Measurements from ENCODE around the gene GJC1. TPM values are rescaled to one million over a fixed set of nuclear protein-coding genes. Genes with fewer than 3 reads are reported as not detected.

The GJC1 gene
- total RNA-seq, 2 donors from 2014 or later, result 25.8 to 41.8 TPM

GRCh38 chr17:44844390-44844830 is 14.3 kb upstream of the GJC1 start:
- no peak overlapping the region for H3K27ac ChIP-seq
- no peak for DNase-seq (ENCODE audit: low spot score)
- TF ChIP-seq, protein P1, sequence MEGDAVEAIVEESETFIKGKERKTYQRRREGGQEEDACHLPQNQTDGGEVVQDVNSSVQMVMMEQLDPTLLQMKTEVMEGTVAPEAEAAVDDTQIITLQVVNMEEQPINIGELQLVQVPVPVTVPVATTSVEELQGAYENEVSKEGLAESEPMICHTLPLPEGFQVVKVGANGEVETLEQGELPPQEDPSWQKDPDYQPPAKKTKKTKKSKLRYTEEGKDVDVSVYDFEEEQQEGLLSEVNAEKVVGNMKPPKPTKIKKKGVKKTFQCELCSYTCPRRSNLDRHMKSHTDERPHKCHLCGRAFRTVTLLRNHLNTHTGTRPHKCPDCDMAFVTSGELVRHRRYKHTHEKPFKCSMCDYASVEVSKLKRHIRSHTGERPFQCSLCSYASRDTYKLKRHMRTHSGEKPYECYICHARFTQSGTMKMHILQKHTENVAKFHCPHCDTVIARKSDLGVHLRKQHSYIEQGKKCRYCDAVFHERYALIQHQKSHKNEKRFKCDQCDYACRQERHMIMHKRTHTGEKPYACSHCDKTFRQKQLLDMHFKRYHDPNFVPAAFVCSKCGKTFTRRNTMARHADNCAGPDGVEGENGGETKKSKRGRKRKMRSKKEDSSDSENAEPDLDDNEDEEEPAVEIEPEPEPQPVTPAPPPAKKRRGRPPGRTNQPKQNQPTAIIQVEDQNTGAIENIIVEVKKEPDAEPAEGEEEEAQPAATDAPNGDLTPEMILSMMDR (IDR thresholded peaks at IDR 0.05), result no peak

DNA sequence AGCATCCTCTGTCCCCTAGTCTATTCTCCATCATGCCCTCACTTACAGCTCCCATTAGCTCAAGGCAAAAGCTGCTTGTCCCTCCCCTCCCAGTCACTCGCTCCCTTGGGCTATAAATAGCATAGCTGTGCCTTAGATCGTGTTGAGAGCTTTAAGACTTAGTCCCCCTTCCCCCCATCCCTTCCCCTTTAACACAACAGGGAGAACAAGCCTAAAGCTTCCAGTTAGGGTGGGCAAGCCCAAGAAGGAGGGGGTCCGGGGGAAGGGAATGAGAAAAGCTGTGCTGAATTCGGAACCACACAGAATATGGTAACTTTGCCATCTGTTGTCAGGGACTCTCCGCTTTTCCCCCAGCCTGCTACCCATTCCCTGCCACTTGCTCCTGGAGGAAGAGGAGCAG is 12.7 kb upstream of the GJC1 start:
- TF ChIP-seq, protein P1 (IDR thresholded peaks at IDR 0.05), result no peak
- no peaks in the 10 kb centered on the region for H3K27me3 ChIP-seq
- DNase-seq (ENCODE audit: low spot score), result no peak
- H3K4me1 ChIP-seq, result peaks cover 0 to 7% of the 10 kb centered on the region in 2 donors
- H3K36me3 ChIP-seq, result no peaks in the 10 kb centered on the region
- H3K9me3 ChIP-seq, result no peaks in the 10 kb centered on the region
- no peak overlapping the region for H3K4me3 ChIP-seq
- peak overlapping the region; percentile 33 to 65 for H3K27ac ChIP-seq

More at GRCh38 chr17:44844390-44844830, 14.3 kb upstream of the GJC1 start:
- peaks cover 0 to 11% of the 10 kb centered on the region in 2 donors for H3K4me1 ChIP-seq
- no peaks in the 10 kb centered on the region for H3K9me3 ChIP-seq
- H3K36me3 ChIP-seq, result no peaks in the 10 kb centered on the region
- H3K27me3 ChIP-seq, result no peaks in the 10 kb centered on the region
- H3K4me3 ChIP-seq, result no peak overlapping the region

- H3K4me3 ChIP-seq, result no peak overlapping the region
- no peaks in the 10 kb centered on the region for H3K9me3 ChIP-seq
- H3K27ac ChIP-seq, result no peak overlapping the region
- H3K27me3 ChIP-seq, result no peaks in the 10 kb centered on the region
- TF ChIP-seq, protein P1 (IDR thresholded peaks at IDR 0.05), result no peak
- H3K4me1 ChIP-seq, result peaks cover 0 to 7% of the 10 kb centered on the region in 2 donors
- no peak for DNase-seq (ENCODE audit: low spot score)
- no peaks in the 10 kb centered on the region for H3K36me3 ChIP-seq
These were observed 10.8 kb upstream of the GJC1 start for GRCh38 chr17:44840936-44841335.

- no peaks in the 10 kb centered on the region for H3K36me3 ChIP-seq
- no peaks in the 10 kb centered on the region for H3K27me3 ChIP-seq
- DNase-seq (ENCODE audit: low spot score), result no peak
- H3K9me3 ChIP-seq, result no peaks in the 10 kb centered on the region
- H3K4me1 ChIP-seq, result peaks cover 0 to 7% of the 10 kb centered on the region in 2 donors
- H3K4me3 ChIP-seq, result no peak overlapping the region
- TF ChIP-seq, protein P1 (IDR thresholded peaks at IDR 0.05), result no peak
- no peak overlapping the region for H3K27ac ChIP-seq
These were observed 10.2 kb upstream of the GJC1 start for GRCh38 chr17:44840274-44840673.

- Histone ChIP-seq H3K27ac (no peak overlapping the region), H3K27me3 (no peaks in the 10 kb centered on the region), H3K4me1 (peaks cover 0 to 3% of the 10 kb centered on the region in 2 donors), H3K36me3 (no peaks in the 10 kb centered on the region), H3K9me3 (no peaks in the 10 kb centered on the region), H3K4me3 (no peak overlapping the region)
- no peak for DNase-seq (ENCODE audit: low spot score)
- TF ChIP-seq, protein P1 (IDR thresholded peaks at IDR 0.05), result no peak
These were observed 7.1 kb upstream of the GJC1 start for GRCh38 chr17:44837196-44837595.

- no peak overlapping the region for H3K4me3 ChIP-seq
- H3K27ac ChIP-seq, result no peak overlapping the region
- H3K36me3 ChIP-seq, result no peaks in the 10 kb centered on the region
- H3K27me3 ChIP-seq, result no peaks in the 10 kb centered on the region
- no peak for DNase-seq (ENCODE audit: low spot score)
- TF ChIP-seq, protein P1 (IDR thresholded peaks at IDR 0.05), result no peak
- peaks cover 0 to 20% of the 10 kb centered on the region in 2 donors for H3K4me1 ChIP-seq
- no peaks in the 10 kb centered on the region for H3K9me3 ChIP-seq
These were observed 2.7 kb upstream of the GJC1 start for GRCh38 chr17:44832805-44833204.

Measured in right atrium auricular region (tissue), 2 donors.